ENCODE data around the gene POLDIP3.

DNA sequence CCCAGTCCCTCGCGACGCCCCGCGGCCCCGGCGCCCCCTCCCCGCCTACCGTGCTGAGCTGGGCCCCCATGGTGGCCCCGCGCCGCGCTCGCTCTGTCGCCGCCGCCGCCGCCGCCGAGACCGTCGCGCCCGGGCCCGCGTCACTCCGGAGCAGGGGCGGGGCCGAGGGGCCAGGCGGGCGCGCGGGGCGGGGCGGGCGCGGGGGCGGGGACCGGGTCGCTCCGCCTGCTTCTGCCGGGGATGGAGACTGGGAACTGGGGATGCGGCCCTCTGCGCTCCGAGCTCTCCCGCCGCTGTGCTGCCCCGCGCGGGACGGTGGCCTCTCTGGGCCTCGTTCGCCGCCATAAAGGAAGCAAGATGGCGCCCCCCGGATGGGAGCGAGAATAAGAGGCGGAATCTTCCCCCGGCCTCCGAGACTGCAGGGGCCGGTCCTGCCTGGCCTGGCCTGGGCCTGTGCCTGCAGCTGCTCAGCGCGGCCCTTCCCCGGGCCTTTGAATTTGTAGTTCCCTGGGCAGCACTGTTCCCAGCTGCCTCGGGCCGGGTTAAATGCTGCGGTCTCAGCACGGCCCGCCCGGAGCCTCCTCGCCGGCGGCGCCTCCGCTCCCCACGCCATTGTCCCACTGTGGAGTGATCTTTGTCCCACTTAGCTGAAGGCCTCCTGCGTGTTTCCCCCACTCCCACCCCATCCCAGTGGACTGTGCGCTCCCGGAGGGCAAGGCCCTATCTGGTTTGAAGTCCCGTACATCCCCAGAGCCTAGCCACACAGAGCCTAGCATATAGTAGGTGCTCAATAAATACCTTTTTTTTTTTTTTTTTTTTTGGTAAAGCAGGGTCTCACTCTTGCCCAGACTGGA, 34.8 kb upstream of the POLDIP3 start, which contains the start of gene CYB5R3:
- TF ChIP-seq, protein P1, sequence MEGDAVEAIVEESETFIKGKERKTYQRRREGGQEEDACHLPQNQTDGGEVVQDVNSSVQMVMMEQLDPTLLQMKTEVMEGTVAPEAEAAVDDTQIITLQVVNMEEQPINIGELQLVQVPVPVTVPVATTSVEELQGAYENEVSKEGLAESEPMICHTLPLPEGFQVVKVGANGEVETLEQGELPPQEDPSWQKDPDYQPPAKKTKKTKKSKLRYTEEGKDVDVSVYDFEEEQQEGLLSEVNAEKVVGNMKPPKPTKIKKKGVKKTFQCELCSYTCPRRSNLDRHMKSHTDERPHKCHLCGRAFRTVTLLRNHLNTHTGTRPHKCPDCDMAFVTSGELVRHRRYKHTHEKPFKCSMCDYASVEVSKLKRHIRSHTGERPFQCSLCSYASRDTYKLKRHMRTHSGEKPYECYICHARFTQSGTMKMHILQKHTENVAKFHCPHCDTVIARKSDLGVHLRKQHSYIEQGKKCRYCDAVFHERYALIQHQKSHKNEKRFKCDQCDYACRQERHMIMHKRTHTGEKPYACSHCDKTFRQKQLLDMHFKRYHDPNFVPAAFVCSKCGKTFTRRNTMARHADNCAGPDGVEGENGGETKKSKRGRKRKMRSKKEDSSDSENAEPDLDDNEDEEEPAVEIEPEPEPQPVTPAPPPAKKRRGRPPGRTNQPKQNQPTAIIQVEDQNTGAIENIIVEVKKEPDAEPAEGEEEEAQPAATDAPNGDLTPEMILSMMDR (IDR thresholded peaks at IDR 0.05; ENCODE audit: extremely low read depth in 1 of 2, insufficient read depth in 1 of 2, low read depth in 1 of 2, low read length in 2 of 2) = no peak
- no peak for TF ChIP-seq POLR2A (IDR thresholded peaks at IDR 0.05; ENCODE audit: low read depth, low read length)
- no peak for TF ChIP-seq EZH2 (IDR thresholded peaks at IDR 0.05; ENCODE audit: borderline replicate concordance, low read depth, low read length, severe bottlenecking)
